GM10248 (cell line): ENCODE data around the gene SUMO3.

Source experiments
- CTCF ChIA-PET: fragments of 300-600 bp; sonication (Branson Sonifier 250); formaldehyde crosslinking; extraction: SDS; loops from one replicate; lab custom pipeline; 2021; ENCODE audit warnings: antibody characterized with exemption; lab: Yijun Ruan, JAX
- POLR2A ChIA-PET: fragments of 350-650 bp; sonication (Branson Sonifier 250); formaldehyde crosslinking; extraction: SDS; loops from one replicate; lab custom pipeline; 2020; ENCODE audit warnings: antibody characterized with exemption; lab: Yijun Ruan, JAX
- DNase-seq: peaks from one replicate; pipeline ENCODE4 v3.0.0; 2012; ENCODE audit errors: extremely low spot score
- TF ChIP-seq, protein P1 (sequence below): IDR thresholded peaks from 2 replicates; pipeline ENCODE4 v1.5.1; 2012; ENCODE audit warnings: mild to moderate bottlenecking, low read depth; ENCODE audit errors: extremely low read depth, missing control alignments, control extremely low read depth

The SUMO3 gene

DNA sequence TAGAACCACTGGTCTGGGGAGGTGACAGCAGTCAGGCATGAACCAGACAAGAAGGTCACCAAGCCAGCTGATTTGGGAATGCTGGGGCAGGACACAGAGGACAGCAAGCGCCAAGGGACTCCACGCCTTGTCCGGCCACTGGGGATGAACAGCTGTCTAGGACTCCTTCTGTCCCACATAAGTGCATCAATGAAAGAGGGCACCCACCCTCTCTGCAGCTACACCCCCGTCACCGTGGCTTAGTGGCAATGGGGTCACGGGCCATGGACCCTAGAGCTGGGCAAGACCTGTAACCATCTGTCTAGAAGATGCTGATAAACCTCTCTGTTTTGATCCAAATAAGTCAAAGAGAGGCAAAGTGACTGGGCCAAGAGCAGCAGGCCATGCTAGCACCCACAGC lies 33.1 kb downstream of the SUMO3 start:
- ChIA-PET POLR2A (no interaction called here), CTCF (interaction anchor here (1.1 to 2.3 kb wide), 3 partner anchors 9 to 274 kb away, joined by 3 to 15 read pairs (median 3); no protein-coding TSS in a partner anchor)
- TF ChIP-seq, protein P1, sequence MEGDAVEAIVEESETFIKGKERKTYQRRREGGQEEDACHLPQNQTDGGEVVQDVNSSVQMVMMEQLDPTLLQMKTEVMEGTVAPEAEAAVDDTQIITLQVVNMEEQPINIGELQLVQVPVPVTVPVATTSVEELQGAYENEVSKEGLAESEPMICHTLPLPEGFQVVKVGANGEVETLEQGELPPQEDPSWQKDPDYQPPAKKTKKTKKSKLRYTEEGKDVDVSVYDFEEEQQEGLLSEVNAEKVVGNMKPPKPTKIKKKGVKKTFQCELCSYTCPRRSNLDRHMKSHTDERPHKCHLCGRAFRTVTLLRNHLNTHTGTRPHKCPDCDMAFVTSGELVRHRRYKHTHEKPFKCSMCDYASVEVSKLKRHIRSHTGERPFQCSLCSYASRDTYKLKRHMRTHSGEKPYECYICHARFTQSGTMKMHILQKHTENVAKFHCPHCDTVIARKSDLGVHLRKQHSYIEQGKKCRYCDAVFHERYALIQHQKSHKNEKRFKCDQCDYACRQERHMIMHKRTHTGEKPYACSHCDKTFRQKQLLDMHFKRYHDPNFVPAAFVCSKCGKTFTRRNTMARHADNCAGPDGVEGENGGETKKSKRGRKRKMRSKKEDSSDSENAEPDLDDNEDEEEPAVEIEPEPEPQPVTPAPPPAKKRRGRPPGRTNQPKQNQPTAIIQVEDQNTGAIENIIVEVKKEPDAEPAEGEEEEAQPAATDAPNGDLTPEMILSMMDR, result no peak
- no peak for DNase-seq

DNA sequence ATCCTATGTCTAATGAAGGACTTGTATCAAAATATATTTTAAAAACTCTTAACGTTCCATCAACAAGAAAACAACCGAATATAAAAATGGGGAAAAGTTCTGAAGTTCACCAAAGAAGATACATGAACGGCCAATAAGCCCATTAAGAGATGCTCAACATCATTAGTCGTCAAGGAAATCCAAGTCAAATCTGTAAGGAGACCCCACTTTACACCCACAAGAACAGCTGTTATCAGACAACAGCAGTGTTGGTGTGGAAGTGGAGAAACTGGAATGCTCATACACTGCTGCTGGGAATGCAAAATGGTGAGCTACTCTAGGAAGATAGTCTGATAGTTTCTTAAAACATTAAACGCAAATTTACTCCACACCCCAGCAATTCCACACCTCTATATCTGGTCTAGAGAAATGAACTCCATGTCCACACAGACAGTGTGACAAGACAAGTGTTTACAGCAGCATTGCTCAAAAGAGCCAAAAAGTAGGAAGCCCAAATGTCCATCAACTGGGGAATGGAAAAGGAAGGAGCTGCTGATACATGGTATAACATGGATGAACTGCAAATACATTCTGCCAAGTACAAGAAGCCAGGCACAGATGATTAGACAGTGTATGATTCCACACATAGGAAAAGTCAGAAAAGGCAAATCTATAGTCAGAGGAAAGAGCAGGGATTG lies 34.7 kb downstream of the SUMO3 start:
- ChIA-PET CTCF (interaction anchor here (0.7 to 2.6 kb wide), 5 partner anchors 9 to 30 kb away, joined by 3 to 15 read pairs (median 4); no protein-coding TSS in a partner anchor), POLR2A (no interaction called here)
- TF ChIP-seq, protein P1, result no peak
- no peak for DNase-seq

DNA sequence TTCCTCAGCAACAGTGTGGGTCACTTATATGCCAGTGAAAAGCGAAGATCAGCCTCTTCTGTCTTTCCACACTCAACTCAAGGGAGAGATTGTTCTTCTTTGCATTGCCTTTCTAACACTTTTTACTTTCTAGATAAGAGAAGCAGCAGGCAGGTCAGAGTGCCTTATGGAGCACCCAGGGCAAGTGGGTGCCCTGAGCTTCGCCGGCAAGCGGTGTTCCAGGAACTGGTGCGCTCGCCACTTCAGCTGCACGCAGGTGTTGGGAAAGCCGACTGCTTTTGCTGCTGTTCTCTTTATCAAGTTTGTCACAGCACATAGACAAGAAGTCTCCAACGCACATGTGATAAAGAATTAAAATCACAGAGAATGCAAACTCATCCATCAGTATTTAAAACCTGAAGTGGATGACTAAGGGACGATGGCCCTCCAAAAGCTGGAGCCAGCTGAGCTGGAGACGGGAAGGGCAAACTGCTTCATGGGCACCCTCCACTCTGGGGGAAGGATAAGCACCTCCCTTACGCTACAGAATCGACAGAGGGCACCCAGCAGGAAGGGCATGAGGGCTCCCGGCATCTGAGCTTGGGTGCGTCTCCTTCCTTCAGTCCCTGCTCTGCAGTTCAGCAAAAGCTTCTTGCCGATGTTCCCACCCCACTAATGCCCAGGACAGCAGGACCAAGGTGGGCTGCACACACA lies 36.9 kb downstream of the SUMO3 start:
- CTCF ChIA-PET, result interaction anchor here (2.6 kb wide), 1 partner anchor 12 kb away, joined by 11 read pairs; no protein-coding TSS in a partner anchor

DNA sequence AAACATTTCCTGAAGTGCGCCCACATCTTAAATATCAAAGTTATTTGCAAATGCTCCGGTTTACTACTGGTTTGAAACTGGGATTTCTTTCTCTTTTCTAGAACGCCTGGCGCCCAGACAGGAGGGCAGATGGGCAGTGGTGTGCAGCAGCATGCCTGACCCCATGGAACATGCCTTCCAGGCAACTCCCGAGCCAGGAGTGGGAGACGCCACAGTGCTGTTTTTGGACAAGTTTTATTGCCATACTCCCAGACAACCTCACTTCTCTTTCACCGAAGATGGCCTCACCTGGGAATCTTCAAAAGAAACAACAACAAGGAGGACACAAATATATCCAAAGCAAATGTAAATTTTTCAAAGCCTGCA lies 37.7 kb downstream of the SUMO3 start:
- DNase-seq, result no peak
- POLR2A ChIA-PET, result no interaction called here

More for the DNA sequence above, 36.9 kb downstream of the SUMO3 start:
- DNase-seq, result no peak
- POLR2A ChIA-PET, result no interaction called here
- TF ChIP-seq, protein P1, result no peak

DNA sequence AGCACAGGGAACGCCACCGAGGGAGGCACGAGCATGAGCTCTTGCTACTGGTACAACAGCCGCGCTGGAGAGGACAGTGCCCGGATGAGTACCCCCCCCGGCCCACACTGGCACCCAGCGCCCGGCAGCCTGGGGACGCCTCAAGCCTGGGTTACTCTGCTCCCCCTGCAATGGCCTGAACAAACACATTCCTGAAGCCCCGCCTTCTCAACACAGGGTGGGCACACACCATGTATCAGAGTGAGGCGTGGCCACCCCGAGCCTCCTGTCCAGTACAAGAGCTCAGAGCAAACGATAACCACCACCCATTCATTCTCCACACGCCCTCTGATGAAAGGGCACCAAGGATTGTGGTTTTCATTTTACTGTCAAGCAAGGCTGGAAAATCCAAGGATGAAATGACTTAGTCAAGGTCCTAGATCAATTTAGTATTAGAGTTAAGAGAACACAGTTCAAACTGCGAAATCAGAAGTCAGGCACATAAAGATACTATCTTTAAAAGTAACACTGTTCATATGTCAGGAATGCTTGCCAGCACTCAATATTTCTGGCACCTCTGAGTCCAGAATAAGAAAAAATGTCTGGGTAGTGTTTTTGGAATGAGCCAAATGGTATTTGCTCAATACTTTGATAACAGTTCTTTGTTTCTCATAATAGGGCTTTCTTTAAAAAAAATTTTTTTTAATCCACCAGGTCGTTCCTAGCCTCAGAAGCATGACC lies 38.3 kb downstream of the SUMO3 start:
- POLR2A ChIA-PET, result no interaction called here
- DNase-seq, result no peak
- CTCF ChIA-PET, result interaction anchor here (1.6 kb wide), 1 partner anchor 14 kb away, joined by 5 read pairs; no protein-coding TSS in a partner anchor
- TF ChIP-seq, protein P1, result no peak

More for the DNA sequence above, 37.7 kb downstream of the SUMO3 start:
- CTCF ChIA-PET, result interaction anchor here (2.6 kb wide), 1 partner anchor 13 kb away, joined by 11 read pairs; no protein-coding TSS in a partner anchor
- TF ChIP-seq, protein P1, result no peak

DNA sequence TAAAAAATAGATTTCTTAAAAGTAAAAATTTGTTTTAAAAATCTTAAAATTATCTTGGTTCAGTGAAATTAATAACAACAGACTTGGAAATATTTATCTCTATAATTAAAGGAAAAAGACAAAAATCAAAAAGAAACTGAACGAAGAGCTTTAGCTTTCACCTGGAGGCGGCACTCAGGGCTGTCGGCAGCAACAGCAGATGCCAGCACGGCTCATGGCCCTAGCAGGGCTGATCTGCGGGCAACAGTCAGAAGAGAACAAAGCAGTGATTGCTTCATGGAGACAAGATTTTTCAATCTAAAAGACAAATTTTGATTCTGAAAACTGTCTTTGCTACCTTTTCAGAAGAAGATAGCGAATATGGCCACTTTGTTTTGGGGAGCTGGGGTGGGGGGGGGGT lies 38.9 kb downstream of the SUMO3 start:
- CTCF ChIA-PET, result interaction anchor here (1.6 kb wide), 1 partner anchor 14 kb away, joined by 5 read pairs; no protein-coding TSS in a partner anchor
- TF ChIP-seq, protein P1, result no peak
- POLR2A ChIA-PET, result no interaction called here
- no peak for DNase-seq
